DMS153 treated with DMSO at 0.1 percent for 48 hours (cell line): ENCODE measurements around the gene CHD3.
"Not testable (repeated sequence)": the region's sequence is repeated elsewhere in the genome, so short reads cannot be mapped to it uniquely, and the experiment has no call there.

Experiments used
- DNase-seq: peaks from one replicate; lab custom pipeline; 2025; ENCODE audit not compliant: unreplicated experiment; lab: John Stamatoyannopoulos, UW

The CHD3 gene

DNA sequence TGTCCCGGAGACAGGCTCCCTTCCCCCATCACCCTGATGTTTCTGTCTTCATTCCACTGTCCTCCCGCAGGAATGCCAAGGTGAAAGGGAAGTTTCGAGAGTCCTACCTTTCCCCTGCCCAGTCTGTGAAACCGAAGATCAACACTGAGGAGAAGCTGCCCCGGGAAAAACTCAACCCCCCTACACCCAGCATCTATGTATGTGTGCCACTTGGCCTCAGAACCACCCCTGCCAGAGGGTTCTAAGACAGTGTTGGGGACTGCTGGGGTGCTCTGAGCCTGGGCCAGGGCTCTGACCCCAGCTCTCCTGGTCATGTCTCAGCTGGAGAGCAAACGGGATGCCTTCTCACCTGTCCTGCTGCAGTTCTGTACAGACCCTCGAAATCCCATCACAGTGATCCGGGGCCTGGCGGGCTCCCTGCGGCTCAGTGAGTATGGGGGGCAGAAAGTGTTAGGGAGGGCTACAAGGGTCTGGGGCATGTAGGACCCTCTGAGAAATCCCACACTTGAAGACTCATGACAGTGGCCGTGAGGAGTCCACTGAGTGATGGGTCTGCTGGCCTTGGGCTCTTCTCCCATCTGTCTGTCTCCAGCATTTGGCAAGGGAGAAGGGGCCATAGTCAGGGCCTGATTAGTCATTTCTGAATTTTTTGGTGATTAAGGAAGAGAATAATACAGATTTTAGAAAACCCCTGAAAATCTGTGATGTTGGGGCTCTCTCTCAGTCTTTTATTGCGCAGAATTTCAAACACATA is 38.7 kb upstream of the CHD3 start:
- no peak for DNase-seq

DNA sequence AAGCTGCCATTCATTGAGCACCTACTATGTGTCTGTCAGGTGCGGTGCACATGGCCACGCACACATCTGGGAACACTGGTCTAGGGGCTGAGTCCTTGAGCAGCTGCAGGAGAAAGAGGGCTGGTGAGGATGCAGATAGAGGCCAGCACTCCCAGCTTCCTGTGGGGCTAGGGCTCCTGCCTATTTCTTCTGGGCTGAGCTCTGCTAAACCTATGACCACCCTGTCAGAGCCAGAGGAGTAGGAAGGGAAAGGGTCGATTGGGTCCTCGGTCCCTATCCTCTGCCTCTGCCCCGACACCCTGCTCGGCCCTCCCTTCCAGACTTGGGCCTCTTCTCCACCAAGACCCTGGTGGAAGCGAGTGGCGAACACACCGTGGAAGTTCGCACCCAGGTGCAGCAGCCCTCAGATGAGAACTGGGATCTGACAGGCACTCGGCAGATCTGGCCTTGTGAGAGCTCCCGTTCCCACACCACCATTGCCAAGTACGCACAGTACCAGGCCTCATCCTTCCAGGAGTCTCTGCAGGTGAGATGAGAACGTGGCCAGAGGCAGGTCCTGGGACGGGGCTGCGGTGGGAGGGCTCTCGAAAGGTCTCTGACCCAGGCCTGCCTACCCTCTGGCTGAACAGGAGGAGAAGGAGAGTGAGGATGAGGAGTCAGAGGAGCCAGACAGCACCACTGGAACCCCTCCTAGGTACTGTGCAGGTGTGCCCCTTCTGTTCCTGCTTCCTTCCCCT is 37.7 kb upstream of the CHD3 start:
- no peak for DNase-seq

DNA sequence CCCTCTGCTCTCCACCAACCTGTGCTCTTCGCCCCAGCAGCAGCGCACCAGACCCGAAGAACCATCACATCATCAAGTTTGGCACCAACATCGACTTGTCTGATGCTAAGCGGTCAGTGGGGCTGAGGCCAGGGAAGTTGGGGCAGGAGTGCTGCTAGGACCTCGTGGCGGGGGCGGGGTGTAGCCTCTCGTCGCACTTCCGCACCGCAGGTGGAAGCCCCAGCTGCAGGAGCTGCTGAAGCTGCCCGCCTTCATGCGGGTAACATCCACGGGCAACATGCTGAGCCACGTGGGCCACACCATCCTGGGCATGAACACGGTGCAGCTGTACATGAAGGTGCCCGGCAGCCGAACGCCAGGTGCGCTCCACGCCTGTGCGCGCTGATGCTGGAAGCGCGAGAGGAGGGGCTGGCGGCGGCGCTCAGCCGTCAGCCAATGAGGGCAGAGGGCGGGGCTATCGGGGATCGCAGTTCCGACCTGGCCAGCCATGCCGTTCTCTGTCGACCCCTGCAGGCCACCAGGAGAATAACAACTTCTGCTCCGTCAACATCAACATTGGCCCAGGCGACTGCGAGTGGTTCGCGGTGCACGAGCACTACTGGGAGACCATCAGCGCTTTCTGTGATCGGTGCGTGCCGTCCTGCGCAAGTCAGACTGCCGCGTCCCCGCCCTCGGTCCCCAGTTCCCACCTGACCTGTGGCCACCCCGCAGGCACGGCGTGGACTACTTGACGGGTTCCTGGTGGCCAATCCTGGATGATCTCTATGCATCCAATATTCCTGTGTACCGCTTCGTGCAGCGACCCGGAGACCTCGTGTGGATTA is 36.9 kb upstream of the CHD3 start:
- peak; percentile 27 for DNase-seq

DNA sequence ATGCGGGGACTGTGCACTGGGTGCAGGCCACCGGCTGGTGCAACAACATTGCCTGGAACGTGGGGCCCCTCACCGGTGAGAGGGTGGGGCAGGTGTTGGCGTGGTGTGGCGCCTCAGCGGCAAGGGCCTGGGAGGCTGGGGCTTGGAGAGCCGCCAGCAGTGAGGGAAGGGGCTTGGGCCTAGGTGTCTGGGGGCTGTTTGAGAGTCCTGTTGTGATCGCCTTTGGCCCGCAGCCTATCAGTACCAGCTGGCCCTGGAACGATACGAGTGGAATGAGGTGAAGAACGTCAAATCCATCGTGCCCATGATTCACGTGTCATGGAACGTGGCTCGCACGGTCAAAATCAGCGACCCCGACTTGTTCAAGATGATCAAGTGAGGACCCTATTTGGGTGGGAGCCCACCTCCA is 36.3 kb upstream of the CHD3 start:
- no peak for DNase-seq

DNA sequence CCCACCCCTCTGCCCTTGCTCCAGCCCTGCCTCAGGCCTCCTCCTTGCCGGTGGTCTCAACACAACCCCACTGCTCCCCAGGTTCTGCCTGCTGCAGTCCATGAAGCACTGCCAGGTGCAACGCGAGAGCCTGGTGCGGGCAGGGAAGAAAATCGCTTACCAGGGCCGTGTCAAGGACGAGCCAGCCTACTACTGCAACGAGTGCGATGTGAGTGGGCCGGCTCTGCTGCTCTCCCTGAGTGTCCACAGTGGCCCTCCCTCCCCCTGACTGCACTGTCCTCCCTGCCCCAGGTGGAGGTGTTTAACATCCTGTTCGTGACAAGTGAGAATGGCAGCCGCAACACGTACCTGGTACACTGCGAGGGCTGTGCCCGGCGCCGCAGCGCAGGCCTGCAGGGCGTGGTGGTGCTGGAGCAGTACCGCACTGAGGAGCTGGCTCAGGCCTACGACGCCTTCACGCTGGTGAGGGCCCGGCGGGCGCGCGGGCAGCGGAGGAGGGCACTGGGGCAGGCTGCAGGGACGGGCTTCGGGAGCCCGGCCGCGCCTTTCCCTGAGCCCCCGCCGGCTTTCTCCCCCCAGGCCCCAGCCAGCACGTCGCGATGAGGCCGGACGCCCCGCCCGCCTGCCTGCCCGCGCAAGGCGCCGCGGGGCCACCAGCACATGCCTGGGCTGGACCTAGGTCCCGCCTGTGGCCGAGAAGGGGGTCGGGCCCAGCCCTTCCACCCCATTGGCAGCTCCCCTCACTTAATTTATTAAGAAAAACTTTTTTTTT is 35.5 kb upstream of the CHD3 start:
- DNase-seq = no peak

DNA sequence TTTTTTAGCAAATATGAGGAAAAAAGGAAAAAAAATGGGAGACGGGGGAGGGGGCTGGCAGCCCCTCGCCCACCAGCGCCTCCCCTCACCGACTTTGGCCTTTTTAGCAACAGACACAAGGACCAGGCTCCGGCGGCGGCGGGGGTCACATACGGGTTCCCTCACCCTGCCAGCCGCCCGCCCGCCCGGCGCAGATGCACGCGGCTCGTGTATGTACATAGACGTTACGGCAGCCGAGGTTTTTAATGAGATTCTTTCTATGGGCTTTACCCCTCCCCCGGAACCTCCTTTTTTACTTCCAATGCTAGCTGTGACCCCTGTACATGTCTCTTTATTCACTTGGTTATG is 34.9 kb upstream of the CHD3 start:
- DNase-seq = no peak

DNA sequence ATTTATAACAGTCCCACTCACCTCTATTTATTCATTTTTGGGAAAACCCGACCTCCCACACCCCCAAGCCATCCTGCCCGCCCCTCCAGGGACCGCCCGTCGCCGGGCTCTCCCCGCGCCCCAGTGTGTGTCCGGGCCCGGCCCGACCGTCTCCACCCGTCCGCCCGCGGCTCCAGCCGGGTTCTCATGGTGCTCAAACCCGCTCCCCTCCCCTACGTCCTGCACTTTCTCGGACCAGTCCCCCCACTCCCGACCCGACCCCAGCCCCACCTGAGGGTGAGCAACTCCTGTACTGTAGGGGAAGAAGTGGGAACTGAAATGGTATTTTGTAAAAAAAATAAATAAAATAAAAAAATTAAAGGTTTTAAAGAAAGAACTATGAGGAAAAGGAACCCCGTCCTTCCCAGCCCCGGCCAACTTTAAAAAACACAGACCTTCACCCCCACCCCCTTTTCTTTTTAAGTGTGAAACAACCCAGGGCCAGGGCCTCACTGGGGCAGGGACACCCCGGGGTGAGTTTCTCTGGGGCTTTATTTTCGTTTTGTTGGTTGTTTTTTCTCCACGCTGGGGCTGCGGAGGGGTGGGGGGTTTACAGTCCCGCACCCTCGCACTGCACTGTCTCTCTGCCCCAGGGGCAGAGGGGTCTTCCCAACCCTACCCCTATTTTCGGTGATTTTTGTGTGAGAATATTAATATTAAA is 34.4 kb upstream of the CHD3 start:
- no peak for DNase-seq

DNA sequence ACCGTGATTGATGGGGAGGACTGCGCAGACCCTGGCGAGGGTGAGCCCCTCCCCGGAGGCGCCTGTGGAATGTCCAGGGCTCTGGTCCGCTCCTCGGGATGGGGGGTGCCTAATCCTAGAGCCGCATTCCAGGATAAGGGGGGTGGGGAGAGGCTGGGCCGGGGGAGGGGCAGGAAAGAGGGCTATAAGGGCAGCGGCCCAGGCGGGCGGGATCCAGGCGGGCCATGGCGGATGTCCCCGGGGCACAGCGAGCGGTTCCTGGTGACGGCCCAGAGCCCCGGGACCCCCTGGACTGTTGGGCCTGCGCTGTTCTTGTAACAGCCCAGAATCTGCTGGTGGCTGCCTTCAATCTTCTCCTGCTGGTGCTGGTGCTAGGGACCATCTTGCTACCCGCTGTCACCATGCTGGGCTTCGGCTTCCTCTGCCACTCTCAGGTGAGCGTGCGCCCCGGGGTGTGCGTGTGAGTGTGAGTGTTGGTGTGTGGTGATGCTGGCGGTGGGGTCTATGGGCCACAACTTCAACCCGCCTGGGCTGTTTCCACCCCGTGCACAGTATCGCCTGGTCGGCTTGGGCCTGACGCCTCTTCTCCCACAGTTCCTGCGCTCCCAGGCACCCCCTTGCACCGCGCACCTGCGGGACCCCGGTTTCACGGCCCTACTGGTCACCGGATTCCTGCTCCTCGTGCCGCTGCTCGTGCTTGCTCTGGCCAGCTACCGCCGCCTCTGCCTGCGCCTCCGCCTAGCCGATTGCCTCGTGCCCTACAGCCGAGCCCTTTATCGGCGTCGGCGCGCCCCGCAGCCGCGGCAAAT is 33.5 kb upstream of the CHD3 start, which contains the start of gene TMEM88:
Gene TMEM88 (plus strand): TSS at position 216 of the 809 bp plus-strand sequence. CDS start 9 bp downstream, at position 225.
- no peak for DNase-seq

DNA sequence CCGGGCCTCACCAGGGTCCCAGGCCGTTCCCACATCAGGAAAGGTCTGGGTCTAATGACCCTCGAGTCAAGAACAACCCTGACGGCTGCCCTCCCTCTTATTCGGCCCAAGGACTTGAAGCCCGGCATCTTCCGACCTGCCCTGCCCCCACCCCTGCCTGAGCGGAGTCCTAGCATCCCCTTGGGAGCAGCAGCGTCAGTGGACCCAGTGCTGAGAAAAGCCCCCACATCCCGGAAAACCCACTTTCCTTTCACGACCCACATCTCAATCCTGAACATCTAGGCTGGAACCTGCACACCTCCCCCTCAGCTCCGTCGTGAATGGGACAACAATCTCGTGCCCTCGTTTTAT is 33.0 kb upstream of the CHD3 start:
- DNase-seq = no peak

DNA sequence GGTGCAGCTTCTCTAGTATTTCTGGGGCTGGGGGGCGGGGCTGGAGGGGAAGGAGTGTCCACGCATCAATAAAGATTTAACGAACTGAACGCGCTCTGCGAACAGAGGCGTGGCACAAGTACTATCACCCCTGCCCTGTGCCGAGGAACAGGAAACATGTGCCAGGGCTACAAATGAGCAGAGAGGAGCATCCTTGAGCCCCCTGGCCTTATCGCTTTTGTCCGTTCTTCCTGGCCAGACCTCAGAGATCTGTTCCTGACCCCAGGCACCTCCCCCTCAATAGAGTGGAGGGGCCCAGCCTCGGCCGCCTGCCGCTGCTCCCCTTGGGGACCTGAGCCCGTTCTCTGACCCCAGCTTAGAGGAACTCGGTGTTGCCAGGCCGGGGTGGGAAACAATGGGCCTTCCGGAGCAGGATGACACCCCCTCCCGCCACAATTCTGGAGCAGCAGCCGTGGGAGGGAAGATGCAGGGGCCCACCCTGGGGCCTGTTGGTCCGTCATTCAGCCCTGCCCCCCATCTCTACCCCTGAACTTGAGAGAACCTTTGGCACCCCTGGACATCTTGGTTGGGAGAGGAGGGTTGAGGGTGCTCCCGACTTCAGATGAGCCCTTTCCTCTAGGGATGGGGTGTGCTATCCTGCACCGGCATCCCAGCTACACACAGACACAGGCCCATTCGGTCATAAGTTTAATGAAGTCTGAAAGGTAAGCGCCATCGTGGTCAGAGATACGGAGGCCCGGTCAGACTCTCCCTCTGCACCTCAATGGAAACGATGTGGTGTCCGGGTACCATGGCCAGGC is 32.4 kb upstream of the CHD3 start:
- no peak for DNase-seq

DNA sequence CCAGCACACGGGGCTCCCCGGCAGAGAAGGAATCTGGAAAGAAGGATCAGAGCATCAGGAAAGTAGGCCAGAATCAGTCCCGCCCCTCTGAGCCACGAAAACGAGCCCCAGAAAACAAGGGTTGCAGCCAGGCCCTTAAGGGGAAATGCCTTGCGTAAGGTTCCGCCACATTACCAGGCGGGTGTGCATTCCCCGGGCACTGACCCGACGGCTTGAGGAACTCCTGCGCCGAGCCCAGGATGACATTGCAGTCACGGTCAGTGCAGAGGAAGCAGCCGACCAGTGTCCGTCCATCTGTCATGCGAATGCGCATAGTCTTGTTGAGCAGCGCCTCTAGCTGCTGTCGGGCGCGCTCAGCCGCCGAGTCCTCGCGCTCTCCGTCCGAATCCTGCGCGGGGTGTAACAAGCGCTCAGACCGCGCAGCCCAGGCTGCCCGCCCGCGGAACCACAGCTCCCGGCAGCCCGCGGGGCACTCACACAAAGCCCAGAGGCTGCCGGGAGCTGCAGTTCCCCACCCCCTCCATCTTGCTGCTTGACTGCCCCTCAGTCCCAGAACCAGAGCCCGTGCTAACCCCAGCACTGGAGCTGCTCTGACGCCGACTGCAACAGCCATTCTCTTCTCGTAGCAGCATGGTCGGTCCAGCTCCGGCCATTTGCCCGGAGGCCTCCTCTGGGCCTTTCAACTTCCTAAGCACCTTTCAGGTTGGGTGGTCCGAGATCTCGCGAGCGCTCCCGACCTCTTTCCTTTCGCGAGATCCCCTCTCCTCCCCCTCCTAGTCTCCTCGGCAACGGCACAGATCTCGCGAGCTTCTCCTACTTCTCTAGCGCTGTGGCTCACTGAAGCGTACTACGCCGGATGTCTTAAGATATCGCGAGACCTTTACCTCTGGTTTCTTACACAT is 31.5 kb upstream of the CHD3 start, which contains the start of gene NAA38:
Gene NAA38 (minus strand): TSS at position 749 of the 902 bp plus-strand sequence. CDS start 96 bp downstream, at position 653.
- peak; percentile 82 for DNase-seq

DNA sequence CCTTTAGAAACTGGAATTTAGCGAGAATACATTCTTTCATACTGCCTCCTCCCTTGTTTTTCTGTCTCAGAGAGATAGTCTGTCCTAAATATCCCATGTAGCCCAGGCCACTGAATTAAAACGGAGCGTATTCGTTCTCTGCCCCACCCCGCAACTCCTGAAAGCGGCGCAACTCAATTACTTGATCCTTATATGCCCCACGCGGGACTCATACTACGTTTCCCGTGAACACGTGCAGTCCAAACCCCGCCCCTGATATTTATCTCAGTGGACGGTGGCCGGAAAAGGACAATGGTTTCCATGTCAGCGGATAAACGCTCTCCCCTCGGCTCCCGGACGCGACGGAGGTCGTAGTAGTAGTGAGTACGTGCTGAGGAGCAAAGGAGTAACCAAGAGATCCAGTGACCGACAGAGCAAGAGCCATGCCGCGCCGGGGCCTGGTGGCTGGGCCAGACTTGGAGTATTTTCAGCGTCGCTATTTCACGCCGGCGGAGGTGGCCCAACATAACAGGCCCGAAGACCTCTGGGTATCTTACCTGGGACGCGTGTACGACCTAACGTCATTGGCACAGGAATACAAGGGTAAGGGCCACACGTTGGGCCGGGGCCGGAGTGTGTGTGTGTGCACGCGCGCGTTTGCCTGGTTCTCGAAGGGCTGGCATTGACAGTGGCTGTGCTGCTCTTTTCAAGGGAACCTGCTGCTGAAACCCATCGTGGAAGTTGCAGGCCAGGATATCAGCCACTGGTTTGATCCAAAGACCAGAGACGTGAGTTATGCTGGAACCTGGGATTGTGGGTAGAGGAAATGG is 30.7 kb upstream of the CHD3 start, which contains the start of gene CYB5D1:
Gene CYB5D1 (plus strand): TSS at position 291 of the 809 bp plus-strand sequence. CDS start 132 bp downstream, at position 423.
- DNase-seq = peak; percentile 72

DNA sequence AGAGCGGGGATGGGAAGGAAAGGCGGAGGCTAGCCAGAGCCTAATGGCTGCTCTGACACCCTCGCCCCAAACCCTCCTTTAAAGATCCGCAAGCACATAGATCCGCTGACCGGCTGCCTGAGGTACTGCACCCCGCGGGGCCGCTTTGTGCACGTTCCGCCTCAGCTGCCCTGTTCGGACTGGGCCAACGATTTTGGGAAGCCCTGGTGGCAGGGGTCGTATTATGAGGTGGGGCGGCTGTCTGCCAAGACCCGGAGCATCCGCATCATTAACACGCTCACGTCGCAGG is 30.1 kb upstream of the CHD3 start:
- no peak for DNase-seq

DNA sequence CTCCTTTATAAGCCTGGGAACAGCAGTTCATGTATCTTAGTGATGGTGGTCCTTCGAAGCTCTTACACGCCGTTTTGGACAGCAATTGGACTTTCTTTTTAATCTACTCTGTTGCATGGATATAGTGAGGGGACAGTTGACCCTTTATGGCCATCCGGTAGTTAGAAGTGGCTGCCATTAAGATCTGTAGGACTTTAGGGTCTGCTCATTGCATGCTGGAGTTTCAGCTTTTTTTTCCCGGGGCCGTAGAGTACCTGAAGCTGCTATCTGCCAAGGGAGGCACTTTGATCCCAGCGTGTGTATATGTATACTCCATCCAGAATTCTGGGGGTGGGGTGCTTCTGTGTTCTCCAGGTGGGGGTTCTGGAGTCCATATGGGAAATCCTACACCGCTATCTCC is 29.6 kb upstream of the CHD3 start:
- DNase-seq = no peak

DNA sequence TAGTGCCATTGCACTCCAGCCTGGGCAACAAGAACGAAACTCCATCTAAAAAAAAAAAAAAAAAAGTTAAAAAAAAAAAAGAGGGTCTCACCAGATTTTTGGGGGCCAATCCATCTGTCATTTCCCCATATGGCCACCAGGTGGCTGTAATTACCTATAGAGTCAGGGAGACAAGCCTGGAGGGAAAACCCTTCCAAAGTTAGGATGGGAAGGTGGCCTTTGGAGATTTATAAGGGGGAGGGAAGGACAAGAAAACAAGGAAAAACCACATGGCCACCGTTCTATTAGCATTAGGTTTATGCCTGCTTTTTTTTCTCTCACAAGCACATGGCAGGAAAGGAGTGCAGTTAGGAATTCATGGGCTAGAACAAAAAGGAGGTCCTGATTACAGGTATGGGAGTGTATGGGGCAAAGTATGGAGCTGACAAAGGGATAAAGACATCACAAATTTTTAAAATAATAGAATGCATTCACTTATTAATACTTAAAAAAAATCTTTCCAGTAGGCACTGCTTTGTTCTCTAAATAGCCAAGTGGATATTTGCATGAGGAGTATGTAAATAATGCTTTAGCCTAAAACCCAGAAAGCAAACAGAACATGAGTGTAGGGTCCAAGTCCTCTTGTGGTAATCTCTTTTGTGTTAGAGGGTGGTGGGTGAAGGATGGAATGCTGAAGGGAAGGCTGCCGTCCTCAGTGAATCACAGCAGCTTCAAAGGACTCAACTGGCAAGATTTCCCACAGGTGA is 25.7 kb upstream of the CHD3 start:
- no peak for DNase-seq

DNA sequence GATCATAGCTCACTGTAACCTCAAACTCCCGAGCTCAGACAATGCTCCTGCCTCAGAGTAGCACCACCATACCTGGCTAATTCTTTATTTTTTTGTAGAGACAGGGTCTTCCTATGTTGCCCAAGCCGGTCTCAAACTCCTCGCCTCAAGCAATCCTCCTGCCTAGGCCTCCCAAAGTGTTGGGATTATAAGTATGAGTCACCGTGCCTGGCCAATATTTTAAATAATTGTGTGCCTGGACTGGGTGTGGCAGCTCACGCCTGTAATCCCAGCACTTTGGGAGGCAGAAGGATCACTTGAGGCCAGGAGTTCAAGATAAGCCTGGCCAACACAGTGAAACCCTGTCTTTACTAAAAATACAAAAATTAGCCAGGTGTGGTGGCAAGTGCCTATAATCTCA is 24.2 kb upstream of the CHD3 start:
- DNase-seq = not testable (repeated sequence)
